Heart left ventricle (tissue), 16 donors: ENCODE results near the gene PACS1. TPM values are rescaled to one million over a fixed set of nuclear protein-coding genes. Genes with fewer than 3 reads are reported as not detected.

ENCODE experiments used
- ATAC-seq, 4 donors: fragments of 200-7000 bp; cut with Tn5 transposase; one replicate each; pipeline ENCODE4 v1.9.1; 2020 to 2022; ENCODE audit warnings: moderate library complexity in 4 of 4, mild to moderate bottlenecking in 3 of 4, moderate number of reproducible peaks in 1 of 4
- DNase-seq, 5 donors: peaks; one replicate each; pipeline ENCODE4 v3.0.0-alpha.2; 2020
- H3K27ac ChIP-seq, 12 donors: fragments of 200-600 bp; sonication (generic) in 4 of 12; one replicate each; pipeline versions ENCODE4 v1.5.0 to v1.8.0; 2016 to 2022; ENCODE audit warnings: mild to moderate bottlenecking in 2 of 12
- H3K27me3 ChIP-seq, 9 donors: fragments of 200-600 bp; sonication (generic) in 2 of 9; one replicate each; pipeline versions ENCODE4 v1.5.1 to v1.8.0; 2016 to 2022; ENCODE audit warnings: mild to moderate bottlenecking in 3 of 9
- H3K36me3 ChIP-seq, 9 donors: fragments of 200-600 bp; sonication (generic) in 2 of 9; one replicate each; pipeline versions ENCODE4 v1.5.0 to v1.8.0; 2018 to 2022; ENCODE audit warnings: mild to moderate bottlenecking in 2 of 9
- H3K4me1 ChIP-seq, 12 donors: fragments of 200-600 bp; sonication (generic) in 4 of 12; one replicate each; pipeline versions ENCODE4 v1.5.0 to v1.8.0; 2016 to 2022; ENCODE audit warnings: mild to moderate bottlenecking in 3 of 12
- H3K4me3 ChIP-seq, 12 donors: fragments of 200-600 bp; sonication (generic) in 4 of 12; one replicate each; pipeline versions ENCODE4 v1.5.0 to v1.8.0; 2017 to 2022; ENCODE audit warnings: mild to moderate bottlenecking in 9 of 12, moderate library complexity in 4 of 12
- H3K9me3 ChIP-seq, 12 donors: fragments of 200-600 bp; sonication (generic) in 4 of 12; one replicate each; pipeline versions ENCODE4 v1.5.0 to v1.8.0; 2016 to 2022; ENCODE audit warnings: mild to moderate bottlenecking in 1 of 12
- CTCF ChIP-seq, 12 donors: fragments of 200-600 bp; sonication (generic) in 4 of 12; IDR thresholded peaks; one replicate each; pipeline versions ENCODE4 v1.5.0 to v1.8.0; 2018 to 2022; ENCODE audit warnings: antibody characterized with exemption in 12 of 12, mild to moderate bottlenecking in 5 of 12
- POLR2A ChIP-seq, 2 donors: fragments of 450-650 bp; IDR thresholded peaks; one replicate each; pipeline ENCODE4 v1.6.1; 2017; ENCODE audit warnings: antibody characterized with exemption in 2 of 2, mild to moderate bottlenecking in 2 of 2, moderate library complexity in 2 of 2
- WGBS, 4 donors: extraction: QIAGEN DNeasy Blood & Tissue Kit in 2 of 4; methylation state at CpG; one replicate each; pipeline versions ENCODE4 v1.1.5 to v1.1.7; 2013 to 2018; 5-methylcytosine and 5-hydroxymethylcytosine counted together
- intact Hi-C, 10 donors: fragments of 100-400 bp; cut with DNase I; formaldehyde crosslinking; loops; one replicate each; pipeline versions ENCODE4 v1.11.1 to v1.14.2; 2022
- polyA plus RNA-seq, 2 donors: library from polyadenylated mRNA; stranded (reverse); fragments of 200-250 nt; gene quantifications; one replicate each; pipeline ENCODE4 v1.2.3, GENCODE V29; 2013
- total RNA-seq, 9 donors: library from RNA; depleted of rRNA in 2 of 9; stranded (reverse); fragments of >200 nt in 2 of 9; fragmentation: NEBNext Ultra II Directional in 3 of 9; extraction: Animal tissue kit (Norgen Biotek cat#: 25700) in 3 of 9; gene quantifications; one replicate each; pipeline versions ENCODE4 v1.1.0 to v1.2.4, GENCODE V29; 2016 to 2023
- donor health status: ischemic (EF 13 %, LVEDD 7.1; RV severe dilation, severe dysfunction).
- donor health status: healthy with polysubstance abuse.
- donor health status: DM: no; HTN: yes; CAD: no.
- donor health status: DM: no; HTN: no; CAD: no.
- donor health status: ischemic (EF 25% LVEDD 6.9; RV normal size, moderate dysfunction).
- donor health status: ischemic (EF 25% LVEDD 5.7; RV mildly dilated, moderate dysfunction).
- donor health status: healthy.
- donor health status: DM: yes; HTN: yes; CAD: no.
- donor health status: ischemic (EF 35%, LVEDD 5.7; RV mildly dilated, moderate dysfunction).
- donor health status: nonischemic (EF 11% LVEDD 7.7; RV severe dilation, severe dysfunction).
- donor health status: DM: yes; HTN: yes; CAD: no.
- donor health status: PGD.
- donor health status: ischemic (EF 29% LVEDD 5.4; RV normal size, mild dysfunction).
- donor health status: nonischemic (EF 23%, LVEDD 6.1; RV moderate dilation, normal function).

PACS1 gene
- total and polyA plus RNA-seq, 11 donors = 30.6 to 151 (median 89.8) TPM

GRCh38 chr11:66188580-66188979, 118.5 kb downstream of the PACS1 start:
- DNase-seq = no peak
- ATAC-seq = no peak
- Histone ChIP-seq H3K9me3 (peaks cover 0 to 8% (median 0%) of the 10 kb centered on the region in 12 donors), H3K36me3 (peaks cover 0 to 8% (median 4%) of the 10 kb centered on the region in 9 donors), H3K4me1 (peaks cover 0 to 21% (median 3%) of the 10 kb centered on the region in 12 donors), H3K4me3 (no peak overlapping the region), H3K27ac (no peak overlapping the region), H3K27me3 (no peaks in the 10 kb centered on the region)
- 78 to 85% (median 82%) methylated on average over 3 of the region's 3 CpGs for WGBS, 4 donors
- no peak for TF ChIP-seq CTCF (IDR thresholded peaks at IDR 0.05)
- intact Hi-C loops = no loop called here

GRCh38 chr11:66189031-66189745, 119.1 kb downstream of the PACS1 start:
- Histone ChIP-seq H3K27ac (no peak overlapping the region), H3K4me1 (peaks cover 0 to 21% (median 3%) of the 10 kb centered on the region in 12 donors), H3K4me3 (no peak overlapping the region), H3K36me3 (peaks cover 0 to 14% (median 10%) of the 10 kb centered on the region in 9 donors), H3K27me3 (no peaks in the 10 kb centered on the region), H3K9me3 (peaks cover 0 to 8% (median 0%) of the 10 kb centered on the region in 12 donors)
- ATAC-seq = no peak
- TF ChIP-seq POLR2A (IDR thresholded peaks at IDR 0.05) (no peak), CTCF (IDR thresholded peaks at IDR 0.05) (no peak)
- intact Hi-C loops = no loop called here
- DNase-seq = no peak
- WGBS, 4 donors = 90 to 93% (median 93%) methylated on average over 8 of the region's 8 CpGs

GRCh38 chr11:66190786-66191185, 120.7 kb downstream of the PACS1 start:
- H3K36me3 ChIP-seq = peaks cover 0 to 30% (median 22%) of the 10 kb centered on the region in 9 donors
- no peak overlapping the region for H3K27ac ChIP-seq
- no peak for DNase-seq
- H3K4me3 ChIP-seq = no peak overlapping the region
- TF ChIP-seq POLR2A (IDR thresholded peaks at IDR 0.05) (no peak), CTCF (IDR thresholded peaks at IDR 0.05) (no peak)
- peaks cover 0 to 21% (median 3%) of the 10 kb centered on the region in 12 donors for H3K4me1 ChIP-seq
- peaks cover 0 to 8% (median 0%) of the 10 kb centered on the region in 12 donors for H3K9me3 ChIP-seq
- no peaks in the 10 kb centered on the region for H3K27me3 ChIP-seq
- no peak for ATAC-seq
- 63 to 73% (median 67%) methylated on average over 6 of the region's 6 CpGs for WGBS, 4 donors
- intact Hi-C loops = no loop called here

GRCh38 chr11:66192181-66192863, 122.2 kb downstream of the PACS1 start:
- ATAC-seq (peak; percentile 56 to 77 (median 73)), DNase-seq (peak in 1 of 5 donors; percentile 31)
- peaks cover 0 to 17% (median 3%) of the 10 kb centered on the region in 12 donors for H3K4me1 ChIP-seq
- H3K4me3 ChIP-seq = no peak overlapping the region
- H3K27ac ChIP-seq = peak overlapping the region in 1 of 12 donors; percentile 13
- peaks cover 0 to 39% (median 32%) of the 10 kb centered on the region in 9 donors for H3K36me3 ChIP-seq
- intact Hi-C loops = no loop called here
- WGBS, 4 donors = 62 to 71% (median 69%) methylated on average over 11 of the region's 11 CpGs
- TF ChIP-seq CTCF (IDR thresholded peaks at IDR 0.05) = no peak
- TF ChIP-seq POLR2A (IDR thresholded peaks at IDR 0.05) = no peak
- H3K9me3 ChIP-seq = peaks cover 0 to 8% (median 0%) of the 10 kb centered on the region in 12 donors
- H3K27me3 ChIP-seq = no peaks in the 10 kb centered on the region
